ENCODE data around the gene DCPS.

- TF ChIP-seq, protein P1, sequence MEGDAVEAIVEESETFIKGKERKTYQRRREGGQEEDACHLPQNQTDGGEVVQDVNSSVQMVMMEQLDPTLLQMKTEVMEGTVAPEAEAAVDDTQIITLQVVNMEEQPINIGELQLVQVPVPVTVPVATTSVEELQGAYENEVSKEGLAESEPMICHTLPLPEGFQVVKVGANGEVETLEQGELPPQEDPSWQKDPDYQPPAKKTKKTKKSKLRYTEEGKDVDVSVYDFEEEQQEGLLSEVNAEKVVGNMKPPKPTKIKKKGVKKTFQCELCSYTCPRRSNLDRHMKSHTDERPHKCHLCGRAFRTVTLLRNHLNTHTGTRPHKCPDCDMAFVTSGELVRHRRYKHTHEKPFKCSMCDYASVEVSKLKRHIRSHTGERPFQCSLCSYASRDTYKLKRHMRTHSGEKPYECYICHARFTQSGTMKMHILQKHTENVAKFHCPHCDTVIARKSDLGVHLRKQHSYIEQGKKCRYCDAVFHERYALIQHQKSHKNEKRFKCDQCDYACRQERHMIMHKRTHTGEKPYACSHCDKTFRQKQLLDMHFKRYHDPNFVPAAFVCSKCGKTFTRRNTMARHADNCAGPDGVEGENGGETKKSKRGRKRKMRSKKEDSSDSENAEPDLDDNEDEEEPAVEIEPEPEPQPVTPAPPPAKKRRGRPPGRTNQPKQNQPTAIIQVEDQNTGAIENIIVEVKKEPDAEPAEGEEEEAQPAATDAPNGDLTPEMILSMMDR (conservative IDR thresholded peaks at IDR 0.05), result no peak
- TF ChIP-seq EZH2 (IDR thresholded peaks at IDR 0.05; ENCODE audit: low read depth), result no peak
Observed at GRCh38 chr11:126305699-126306098, 1.8 kb downstream of the DCPS start.
